ENCODE measurements around the gene TMEM30B.

DNA sequence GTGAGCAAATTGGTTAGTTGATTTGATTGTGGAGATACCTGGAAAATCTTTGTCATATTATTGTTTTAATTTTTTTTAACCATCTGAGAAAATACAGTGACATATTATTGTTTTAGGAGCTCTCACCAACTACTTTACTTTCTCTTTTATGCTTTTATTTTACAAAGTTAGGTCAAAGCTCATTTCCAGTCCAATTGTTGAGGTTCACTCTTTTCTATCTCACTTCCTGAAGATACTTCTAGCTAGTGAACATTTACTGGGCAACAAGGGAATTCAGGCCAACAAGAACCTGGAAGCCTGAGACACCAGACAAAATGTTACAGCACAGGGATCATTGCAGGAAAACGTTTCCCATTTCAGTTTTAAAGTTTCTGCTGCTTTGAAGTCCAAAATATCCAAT, 3.9 kb downstream of the TMEM30B start:
- TF ChIP-seq POLR2A (IDR thresholded peaks at IDR 0.05; ENCODE audit: insufficient read depth in 1 of 2, low read depth in 2 of 2, low read length in 2 of 2) (no peak), EZH2 (conservative IDR thresholded peaks at IDR 0.05; ENCODE audit: low read depth, low read length) (no peak), ZFX (CRISPR knock-in tag; IDR thresholded peaks at IDR 0.05; ENCODE audit: low read depth) (no peak), NR3C1 (CRISPR knock-in tag; IDR thresholded peaks at IDR 0.05) (no peak), ZNF160 (CRISPR knock-in tag; IDR thresholded peaks at IDR 0.05) (no peak), ZNF24 (IDR thresholded peaks at IDR 0.05) (no peak), MAFK (conservative IDR thresholded peaks at IDR 0.05 in 1 of 2, IDR thresholded peaks at IDR 0.05 in 1 of 2; ENCODE audit: low read length in 2 of 2) (no peak), CTCF (CRISPR knock-in tag; IDR thresholded peaks at IDR 0.05) (no peak), ZZZ3 (CRISPR knock-in tag; IDR thresholded peaks at IDR 0.05; ENCODE audit: borderline replicate concordance) (no peak), KAT8 (CRISPR knock-in tag; IDR thresholded peaks at IDR 0.05) (no peak)
- TF ChIP-seq, protein P1, sequence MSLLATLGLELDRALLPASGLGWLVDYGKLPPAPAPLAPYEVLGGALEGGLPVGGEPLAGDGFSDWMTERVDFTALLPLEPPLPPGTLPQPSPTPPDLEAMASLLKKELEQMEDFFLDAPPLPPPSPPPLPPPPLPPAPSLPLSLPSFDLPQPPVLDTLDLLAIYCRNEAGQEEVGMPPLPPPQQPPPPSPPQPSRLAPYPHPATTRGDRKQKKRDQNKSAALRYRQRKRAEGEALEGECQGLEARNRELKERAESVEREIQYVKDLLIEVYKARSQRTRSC (CRISPR knock-in tag; IDR thresholded peaks at IDR 0.05; ENCODE audit: low read depth), result no peak

Measured in HepG2 (cell line).